GM21515 (cell line): ENCODE results near the gene KLHL6.

Source experiments
- ATAC-seq: cut with Tn5 transposase; IDR thresholded peaks from one replicate; pipeline ENCODE4 v1.9.1; 2021; ENCODE audit not compliant: unreplicated experiment

The KLHL6 gene

GRCh38 chr3:183508821-183509220 lies 46.7 kb downstream of the KLHL6 start:
- no peak for ATAC-seq

- no peak for ATAC-seq
These were observed 48.0 kb downstream of the KLHL6 start for GRCh38 chr3:183507551-183507950.

GRCh38 chr3:183506674-183507320 lies 48.7 kb downstream of the KLHL6 start:
- no peak for ATAC-seq

GRCh38 chr3:183504597-183504996 lies 50.9 kb downstream of the KLHL6 start:
- ATAC-seq, result no peak

- no peak for ATAC-seq
These were observed 51.8 kb downstream of the KLHL6 start for GRCh38 chr3:183503746-183504145.

GRCh38 chr3:183502237-183503181 lies 53.0 kb downstream of the KLHL6 start:
- no peak for ATAC-seq

- no peak for ATAC-seq
These were observed 54.4 kb downstream of the KLHL6 start for GRCh38 chr3:183500981-183501704.

GRCh38 chr3:183500319-183500718 lies 55.2 kb downstream of the KLHL6 start:
- ATAC-seq, result no peak

GRCh38 chr3:183498634-183499033 lies 56.9 kb downstream of the KLHL6 start:
- no peak for ATAC-seq

GRCh38 chr3:183497313-183497712 lies 58.2 kb downstream of the KLHL6 start:
- no peak for ATAC-seq

GRCh38 chr3:183496311-183496710 lies 59.2 kb downstream of the KLHL6 start:
- ATAC-seq, result no peak

- no peak for ATAC-seq
These were observed 61.2 kb downstream of the KLHL6 start for GRCh38 chr3:183494341-183494740.

- no peak for ATAC-seq
These were observed 62.0 kb downstream of the KLHL6 start for GRCh38 chr3:183493296-183494045.

- ATAC-seq, result no peak
These were observed 62.7 kb downstream of the KLHL6 start for GRCh38 chr3:183492849-183493179.

- ATAC-seq, result no peak
These were observed 63.3 kb downstream of the KLHL6 start for GRCh38 chr3:183491923-183492848.

- no peak for ATAC-seq
These were observed 64.2 kb downstream of the KLHL6 start for GRCh38 chr3:183491109-183491922.

GRCh38 chr3:183490653-183491052 lies 64.9 kb downstream of the KLHL6 start:
- ATAC-seq, result no peak

- no peak for ATAC-seq
These were observed 65.3 kb downstream of the KLHL6 start for GRCh38 chr3:183490211-183490601.
